Measurements from ENCODE around the gene CYP4F11.
"Not testable (repeated sequence)": the region's sequence is repeated elsewhere in the genome, so short reads cannot be mapped to it uniquely, and the experiment has no call there.

The CYP4F11 gene

GRCh38 chr19:15874821-15875474, 59.4 kb downstream of the CYP4F11 start:
- peak; percentile 11 for DNase-seq (ENCODE audit: low spot score)

GRCh38 chr19:15873771-15874170, 60.6 kb downstream of the CYP4F11 start:
- DNase-seq (ENCODE audit: low spot score) = not testable (repeated sequence)

- no peak for DNase-seq (ENCODE audit: low spot score)
These were observed 62.8 kb downstream of the CYP4F11 start for GRCh38 chr19:15871570-15871969.

- DNase-seq (ENCODE audit: low spot score) = no peak
These were observed 64.5 kb downstream of the CYP4F11 start for GRCh38 chr19:15869873-15870272.

GRCh38 chr19:15869109-15869555, 65.2 kb downstream of the CYP4F11 start:
- peak; percentile 16 for DNase-seq (ENCODE audit: low spot score)

GRCh38 chr19:15866636-15867035, 67.7 kb downstream of the CYP4F11 start:
- no peak for DNase-seq (ENCODE audit: low spot score)

GRCh38 chr19:15864824-15865223, 69.5 kb downstream of the CYP4F11 start:
- DNase-seq (ENCODE audit: low spot score) = no peak

- DNase-seq (ENCODE audit: low spot score) = no peak
These were observed 71.1 kb downstream of the CYP4F11 start for GRCh38 chr19:15863272-15863671.

- DNase-seq (ENCODE audit: low spot score) = no peak
These were observed 71.9 kb downstream of the CYP4F11 start for GRCh38 chr19:15862444-15862843.

Measured in NAMALWA (cell line).